Type B pancreatic cell (in vitro differentiated cells): ENCODE measurements around the gene RPS3. TPM values are rescaled to one million over a fixed set of nuclear protein-coding genes. Genes with fewer than 3 reads are reported as not detected.

Source experiments
- DNase-seq: peaks from one replicate; pipeline ENCODE4 v3.0.0; 2021; ENCODE audit warnings: mixed read lengths; ENCODE audit not compliant: unreplicated experiment; ENCODE audit errors: extremely low spot score
- H3K27ac Mint-ChIP-seq: 2 replicates; pipeline ENCODE4 v1.8.0; 2021; ENCODE audit warnings: mild to moderate bottlenecking, mixed read lengths
- H3K27me3 Mint-ChIP-seq: 2 replicates; pipeline ENCODE4 v1.8.0; 2021; ENCODE audit warnings: mixed read lengths
- H3K36me3 Mint-ChIP-seq: 2 replicates; pipeline ENCODE4 v1.8.0; 2021; ENCODE audit warnings: mixed read lengths
- H3K4me1 Mint-ChIP-seq: one replicate; pipeline ENCODE4 v1.8.0; 2021; ENCODE audit warnings: mixed read lengths; ENCODE audit not compliant: unreplicated experiment
- H3K4me3 Mint-ChIP-seq: 2 replicates; pipeline ENCODE4 v1.8.0; 2021; ENCODE audit warnings: mild to moderate bottlenecking, mixed read lengths
- H3K9me3 Mint-ChIP-seq: 2 replicates; pipeline ENCODE4 v1.8.0; 2021; ENCODE audit warnings: mixed read lengths
- total RNA-seq: library from RNA; stranded (reverse); gene quantifications from 2 replicates; pipeline ENCODE4 v1.2.1, GENCODE V29; 2021; ENCODE audit warnings: low replicate concordance
- TF ChIP-seq, protein P1 (sequence below): fragments of 200-600 bp; sonication (generic); conservative IDR thresholded peaks from 2 replicates; pipeline ENCODE4 v1.5.0; 2021; ENCODE audit warnings: antibody characterized with exemption, mild to moderate bottlenecking

Gene RPS3
- total RNA-seq, 1 donor from 2014 or later, result 3,442 TPM

DNA sequence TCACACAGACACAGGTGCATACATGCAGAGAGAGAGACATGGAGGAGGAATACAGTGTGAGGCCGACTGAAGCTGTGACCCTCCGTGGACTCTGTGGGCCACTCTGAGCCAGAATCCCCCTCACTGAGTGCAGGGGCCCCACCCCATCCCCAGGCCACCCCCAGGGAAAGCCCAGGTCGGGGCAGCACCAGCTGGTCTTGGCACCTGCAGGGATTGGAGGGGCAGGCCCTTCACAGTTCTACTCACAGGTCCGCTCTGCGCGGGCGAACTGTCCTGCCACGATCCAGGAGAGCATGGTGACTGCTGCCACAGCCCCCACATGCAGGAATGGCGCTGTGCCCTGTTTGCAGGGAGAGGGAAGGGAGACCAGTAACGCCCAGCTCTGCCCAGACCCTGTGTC is 50.0 kb downstream of the RPS3 start:
- no peak overlapping the region for H3K4me3 Mint-ChIP-seq
- TF ChIP-seq, protein P1, sequence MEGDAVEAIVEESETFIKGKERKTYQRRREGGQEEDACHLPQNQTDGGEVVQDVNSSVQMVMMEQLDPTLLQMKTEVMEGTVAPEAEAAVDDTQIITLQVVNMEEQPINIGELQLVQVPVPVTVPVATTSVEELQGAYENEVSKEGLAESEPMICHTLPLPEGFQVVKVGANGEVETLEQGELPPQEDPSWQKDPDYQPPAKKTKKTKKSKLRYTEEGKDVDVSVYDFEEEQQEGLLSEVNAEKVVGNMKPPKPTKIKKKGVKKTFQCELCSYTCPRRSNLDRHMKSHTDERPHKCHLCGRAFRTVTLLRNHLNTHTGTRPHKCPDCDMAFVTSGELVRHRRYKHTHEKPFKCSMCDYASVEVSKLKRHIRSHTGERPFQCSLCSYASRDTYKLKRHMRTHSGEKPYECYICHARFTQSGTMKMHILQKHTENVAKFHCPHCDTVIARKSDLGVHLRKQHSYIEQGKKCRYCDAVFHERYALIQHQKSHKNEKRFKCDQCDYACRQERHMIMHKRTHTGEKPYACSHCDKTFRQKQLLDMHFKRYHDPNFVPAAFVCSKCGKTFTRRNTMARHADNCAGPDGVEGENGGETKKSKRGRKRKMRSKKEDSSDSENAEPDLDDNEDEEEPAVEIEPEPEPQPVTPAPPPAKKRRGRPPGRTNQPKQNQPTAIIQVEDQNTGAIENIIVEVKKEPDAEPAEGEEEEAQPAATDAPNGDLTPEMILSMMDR, result no peak
- no peaks in the 10 kb centered on the region for H3K36me3 Mint-ChIP-seq
- H3K27ac Mint-ChIP-seq, result no peak overlapping the region
- DNase-seq, result no peak
- peaks cover 9% of the 10 kb centered on the region for H3K27me3 Mint-ChIP-seq
- H3K4me1 Mint-ChIP-seq, result peaks cover 11% of the 10 kb centered on the region
- no peaks in the 10 kb centered on the region for H3K9me3 Mint-ChIP-seq

DNA sequence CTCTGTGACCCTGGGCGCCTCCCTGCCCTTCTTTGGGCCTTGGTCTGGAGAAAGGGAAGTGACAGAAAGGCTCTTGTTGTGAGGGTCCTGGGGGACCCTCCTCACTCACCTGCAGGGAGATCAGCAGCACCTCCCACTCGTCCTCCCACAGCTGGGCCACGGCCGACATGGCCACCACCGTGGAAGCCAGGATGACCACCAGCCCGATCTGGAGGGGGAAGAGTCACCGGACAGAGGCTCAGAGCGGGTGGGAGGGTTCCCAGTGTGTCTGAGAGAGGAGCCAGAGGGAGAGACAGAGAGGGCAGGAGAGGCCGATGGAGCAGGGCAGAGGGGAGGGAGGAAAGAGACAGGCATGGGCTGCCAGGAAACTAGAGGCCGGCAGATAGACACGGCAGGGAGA is 50.5 kb downstream of the RPS3 start:
- no peaks in the 10 kb centered on the region for H3K9me3 Mint-ChIP-seq
- H3K4me1 Mint-ChIP-seq, result peaks cover 16% of the 10 kb centered on the region
- H3K36me3 Mint-ChIP-seq, result no peaks in the 10 kb centered on the region
- peaks cover 9% of the 10 kb centered on the region for H3K27me3 Mint-ChIP-seq
- no peak for DNase-seq
- no peak overlapping the region for H3K4me3 Mint-ChIP-seq
- no peak overlapping the region for H3K27ac Mint-ChIP-seq
- TF ChIP-seq, protein P1, result no peak

DNA sequence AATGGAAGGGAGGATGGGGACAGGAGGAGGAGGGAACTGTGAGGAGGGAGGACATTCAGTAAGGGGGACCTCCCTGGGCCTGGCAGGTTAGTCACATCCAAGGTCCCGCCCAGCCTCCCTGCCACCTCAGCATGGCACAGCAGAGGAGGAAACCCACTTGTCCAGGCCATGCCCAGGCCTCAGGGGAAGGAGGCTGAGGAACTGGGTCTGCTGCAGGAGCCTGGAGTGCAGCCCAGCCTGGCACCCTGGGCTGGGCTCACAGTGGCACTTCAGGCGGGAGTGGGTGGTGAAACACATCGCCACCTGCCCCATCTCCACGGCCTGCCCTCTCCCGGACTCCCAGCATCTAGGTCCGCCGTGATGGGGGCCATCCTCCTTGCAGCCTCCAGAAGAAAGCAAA is 50.9 kb downstream of the RPS3 start:
- no peaks in the 10 kb centered on the region for H3K9me3 Mint-ChIP-seq
- H3K27ac Mint-ChIP-seq, result no peak overlapping the region
- DNase-seq, result no peak
- TF ChIP-seq, protein P1, result no peak
- peaks cover 17% of the 10 kb centered on the region for H3K4me1 Mint-ChIP-seq
- H3K36me3 Mint-ChIP-seq, result no peaks in the 10 kb centered on the region
- peaks cover 7% of the 10 kb centered on the region for H3K27me3 Mint-ChIP-seq
- H3K4me3 Mint-ChIP-seq, result no peak overlapping the region

DNA sequence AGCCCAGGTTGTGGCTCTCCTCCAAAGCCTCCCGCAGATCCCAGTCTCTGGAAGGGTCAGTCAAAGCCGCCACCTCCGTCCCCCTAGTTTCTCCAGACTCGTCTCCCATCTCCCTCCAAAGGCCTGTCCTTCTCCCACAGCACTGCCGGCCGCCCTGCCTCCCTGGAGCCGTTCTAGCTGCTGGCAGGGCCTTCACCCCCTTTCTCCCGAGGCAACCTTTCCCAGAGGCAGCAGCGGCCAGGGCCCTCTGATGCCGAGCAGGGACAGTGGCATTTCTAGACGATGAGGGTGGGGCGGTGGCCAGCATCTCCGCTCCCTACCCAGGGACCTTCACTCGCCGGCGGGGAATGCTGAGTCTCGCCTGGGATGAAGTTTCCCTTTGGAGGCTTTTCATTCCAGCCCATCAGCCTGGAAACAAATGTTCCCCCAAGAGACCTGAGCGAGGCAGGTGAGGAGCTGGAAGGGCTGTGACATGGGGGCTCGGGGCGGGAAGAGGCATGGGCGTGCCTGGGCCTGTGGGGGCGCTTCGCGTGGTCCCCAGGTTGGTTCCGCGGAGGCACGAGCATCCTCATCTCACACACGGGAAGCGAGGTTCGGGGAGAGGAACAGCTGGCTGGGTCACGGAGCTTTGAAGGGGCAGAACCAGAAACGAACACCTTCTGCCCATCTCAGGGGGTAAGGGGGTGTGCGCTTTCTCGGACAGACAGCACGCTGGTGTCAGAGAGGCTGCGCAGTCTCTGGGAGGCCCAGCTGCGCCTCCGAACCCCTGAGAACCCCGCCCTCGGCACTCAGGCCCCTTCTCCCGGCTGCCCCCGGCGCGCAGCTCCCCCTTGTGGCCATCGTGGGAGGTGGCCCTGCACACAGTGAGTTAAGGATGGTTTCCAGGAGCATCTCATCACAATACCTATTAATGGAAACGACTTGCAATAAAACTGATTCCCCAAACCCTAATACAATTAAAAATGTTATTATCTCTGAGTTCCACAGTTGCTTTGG is 51.8 kb downstream of the RPS3 start:
- Mint-ChIP-seq H3K36me3 (no peaks in the 10 kb centered on the region), H3K27ac (no peak overlapping the region)

DNA sequence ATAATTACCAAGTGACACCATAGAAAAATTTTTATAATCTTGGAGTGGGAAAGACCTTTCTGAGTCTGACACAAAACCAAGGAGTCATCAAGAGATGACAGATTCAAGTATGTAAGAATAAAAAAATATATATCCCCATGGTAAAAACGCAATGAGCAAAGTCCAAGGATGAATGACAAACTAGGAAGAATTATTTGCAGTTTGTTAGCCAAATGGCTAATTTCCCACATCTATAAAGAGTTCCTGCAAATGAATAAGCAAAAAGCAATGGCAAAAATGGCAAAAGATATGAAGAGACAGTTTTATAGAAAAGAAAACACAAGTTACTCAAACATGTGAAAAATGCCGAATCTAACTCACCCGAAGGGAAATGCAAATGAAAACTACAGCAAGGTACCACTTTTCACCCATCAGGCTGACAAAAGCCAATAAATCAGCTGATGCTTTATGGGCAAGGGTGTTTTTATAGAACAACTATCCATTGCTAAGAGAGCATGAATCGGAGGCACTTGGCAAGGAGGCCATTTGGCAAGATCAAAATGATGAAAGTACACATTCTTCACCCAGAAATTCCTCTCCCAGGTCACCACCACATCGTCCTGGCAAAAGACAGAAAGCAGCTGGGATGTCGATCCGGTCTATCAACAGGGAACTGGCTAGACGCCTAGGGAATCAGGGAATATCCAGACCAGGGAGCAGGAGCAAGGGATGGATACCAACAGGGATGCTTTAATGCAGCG is 54.8 kb downstream of the RPS3 start:
- no peaks in the 10 kb centered on the region for H3K36me3 Mint-ChIP-seq
- H3K27me3 Mint-ChIP-seq, result peaks cover 4% of the 10 kb centered on the region
- peaks cover 17% of the 10 kb centered on the region for H3K4me1 Mint-ChIP-seq
- no peak overlapping the region for H3K4me3 Mint-ChIP-seq
- TF ChIP-seq, protein P1, result no peak
- DNase-seq, result no peak
- H3K27ac Mint-ChIP-seq, result no peak overlapping the region
- H3K9me3 Mint-ChIP-seq, result no peaks in the 10 kb centered on the region

More for the DNA sequence above, 51.8 kb downstream of the RPS3 start:
- Mint-ChIP-seq H3K27me3 (peaks cover 4% of the 10 kb centered on the region), H3K9me3 (no peaks in the 10 kb centered on the region), H3K4me3 (no peak overlapping the region), H3K4me1 (peaks cover 18% of the 10 kb centered on the region)
- no peak for DNase-seq
- TF ChIP-seq, protein P1, result peak; percentile 79
